ENCODE data around the gene GRK6.

GRK6 gene

GRCh38 chr5:177456591-177456964 lies 30.1 kb downstream of the GRK6 start:
- ChIA-PET POLR2A (interaction anchor here (1.6 to 4.2 kb wide), 3 partner anchors 10 to 39 kb away, joined by 6 to 37 read pairs (median 7); no protein-coding TSS in a partner anchor), CTCF (interaction anchor here (1.2 to 21.1 kb wide), 18 partner anchors 8 to 143 kb away, joined by 3 to 412 read pairs (median 7); partner anchors contain the start of genes DBN1, F12, LMAN2 and MXD3)
- no peak overlapping the region for H3K4me3 ChIP-seq (ENCODE audit: low read depth, low read length)
- no peak for DNase-seq (ENCODE audit: low read depth, low spot score)
- no peak for TF ChIP-seq CTCF (IDR thresholded peaks at IDR 0.05; ENCODE audit: insufficient read depth, low read length, missing control alignments)

DNA sequence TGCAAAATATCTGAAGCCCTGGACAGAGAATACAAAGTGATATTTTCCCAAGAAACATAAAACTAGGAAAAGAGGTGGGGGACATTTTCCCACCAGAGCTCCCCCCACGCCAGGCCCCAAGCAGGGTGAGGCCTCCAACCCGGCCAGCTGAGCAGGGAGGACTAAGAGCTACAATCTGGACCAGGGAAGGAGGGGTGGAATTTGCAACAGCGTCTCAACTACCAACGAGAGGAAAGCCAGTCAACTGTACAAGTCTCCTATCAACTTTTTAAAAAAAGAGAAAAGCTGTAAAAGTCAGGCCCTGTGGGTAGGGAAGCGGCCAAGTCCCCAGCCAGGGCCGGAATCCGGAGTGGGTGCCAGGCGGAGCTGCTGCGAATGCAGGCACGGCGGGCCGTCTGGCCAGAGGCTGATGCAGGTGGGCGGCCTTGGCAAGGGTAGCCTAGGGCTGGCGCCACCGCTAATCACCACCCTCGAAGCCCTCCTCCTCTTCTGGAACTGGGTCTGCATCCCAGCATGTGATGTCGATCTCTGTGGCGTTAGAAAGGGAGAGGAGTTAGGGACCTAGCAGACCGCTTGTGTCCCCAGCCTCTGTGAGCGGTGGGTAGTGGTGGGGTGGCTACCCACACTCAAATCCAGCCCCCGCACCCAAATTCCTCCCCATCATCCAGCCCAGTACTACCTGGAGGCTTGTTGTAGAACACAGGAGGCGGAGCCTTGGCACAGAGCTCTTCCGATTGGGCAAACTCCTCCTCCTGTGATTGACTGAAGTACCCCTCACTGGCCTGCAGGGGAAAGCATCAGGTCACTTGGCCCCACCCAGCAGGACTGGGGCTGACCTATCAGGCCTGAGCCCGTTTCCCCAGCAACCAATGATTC lies 30.7 kb downstream of the GRK6 start:
- peak; percentile 71 for DNase-seq (ENCODE audit: low read depth, low spot score)
- POLR2A ChIA-PET: interaction anchor here (0.6 to 4.2 kb wide), 7 partner anchors 9 to 68 kb away, joined by 3 to 37 read pairs (median 6); partner anchors contain the start of genes DBN1 and PDLIM7
- no peak overlapping the region for H3K4me3 ChIP-seq (ENCODE audit: low read depth, low read length)
- TF ChIP-seq CTCF (IDR thresholded peaks at IDR 0.05; ENCODE audit: insufficient read depth, low read length, missing control alignments): peak; percentile 72
- CTCF ChIA-PET: interaction anchor here (0.6 to 21.1 kb wide), 24 partner anchors 8 to 343 kb away, joined by 3 to 412 read pairs (median 4); partner anchors contain the start of genes DBN1, F12, LMAN2 and MXD3

- TF ChIP-seq CTCF (IDR thresholded peaks at IDR 0.05; ENCODE audit: insufficient read depth, low read length, missing control alignments): no peak
- no peak overlapping the region for H3K4me3 ChIP-seq (ENCODE audit: low read depth, low read length)
- DNase-seq (ENCODE audit: low read depth, low spot score): no peak
- ChIA-PET POLR2A (interaction anchor here (0.7 to 4.2 kb wide), 6 partner anchors 8 to 68 kb away, joined by 3 to 37 read pairs (median 6); partner anchors contain the start of gene DBN1), CTCF (interaction anchor here (1.0 to 21.1 kb wide), 20 partner anchors 7 to 144 kb away, joined by 3 to 412 read pairs (median 4); partner anchors contain the start of genes DBN1, F12, MXD3 and PFN3)
These were observed 31.6 kb downstream of the GRK6 start for GRCh38 chr5:177457852-177458681.

DNA sequence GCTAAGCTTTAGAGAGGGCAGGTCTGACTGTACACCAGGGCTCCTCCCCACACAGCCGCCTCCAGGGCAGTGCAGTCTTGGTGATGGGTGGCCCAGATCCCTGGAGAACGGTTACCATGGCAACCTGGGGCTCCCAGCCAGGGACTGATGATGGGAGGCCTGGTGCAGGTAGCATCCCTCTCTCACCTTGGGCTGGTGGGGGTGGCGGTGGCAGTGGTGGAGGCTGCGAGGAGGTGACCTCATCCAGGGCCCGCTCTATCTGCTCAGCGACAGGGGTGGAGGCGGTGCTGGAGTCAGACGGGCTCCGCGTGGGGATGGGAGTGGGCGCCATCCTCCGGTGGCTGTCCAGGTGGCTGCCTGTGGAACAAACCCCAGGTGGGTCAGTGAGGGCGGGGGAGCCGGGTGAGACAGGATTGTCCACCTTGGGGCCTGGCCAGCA lies 32.5 kb downstream of the GRK6 start:
- no peak for TF ChIP-seq CTCF (IDR thresholded peaks at IDR 0.05; ENCODE audit: insufficient read depth, low read length, missing control alignments)
- H3K4me3 ChIP-seq (ENCODE audit: low read depth, low read length): no peak overlapping the region
- ChIA-PET POLR2A (interaction anchor here (4.2 kb wide), 1 partner anchor 11 kb away, joined by 37 read pairs; no protein-coding TSS in a partner anchor), CTCF (interaction anchor here (1.7 to 21.1 kb wide), 4 partner anchors 14 to 68 kb away, joined by 5 to 376 read pairs (median 128); partner anchors contain the start of genes DBN1, F12, PFN3 and PRR7)
- DNase-seq (ENCODE audit: low read depth, low spot score): no peak

DNA sequence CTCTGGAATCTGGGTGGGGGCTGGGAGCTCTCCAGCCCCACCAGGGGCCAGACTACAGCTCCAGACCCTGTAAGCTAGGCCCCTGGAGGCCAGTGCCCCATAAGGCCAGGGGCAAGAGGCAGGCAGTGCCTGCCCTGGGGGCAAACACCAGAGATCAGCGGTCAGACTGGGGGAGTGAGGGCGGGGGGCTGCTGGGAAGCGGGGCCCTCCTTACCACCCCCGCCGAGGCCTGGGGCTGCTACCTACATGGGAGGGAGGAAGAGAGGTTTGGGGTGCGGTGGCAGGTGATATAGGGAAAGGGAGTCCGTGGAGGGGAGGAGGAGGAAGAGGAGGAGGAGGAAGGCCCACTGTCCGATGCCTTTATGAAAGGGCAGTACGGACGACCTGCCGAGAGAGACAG lies 32.9 kb downstream of the GRK6 start:
- DNase-seq (ENCODE audit: low read depth, low spot score): no peak
- no peak overlapping the region for H3K4me3 ChIP-seq (ENCODE audit: low read depth, low read length)
- TF ChIP-seq CTCF (IDR thresholded peaks at IDR 0.05; ENCODE audit: insufficient read depth, low read length, missing control alignments): no peak
- ChIA-PET CTCF (interaction anchor here (1.7 to 21.1 kb wide), 3 partner anchors 14 to 69 kb away, joined by 5 to 376 read pairs (median 168); partner anchors contain the start of genes DBN1, F12 and PFN3), POLR2A (interaction anchor here (4.2 kb wide), 1 partner anchor 11 kb away, joined by 37 read pairs; no protein-coding TSS in a partner anchor)
